ENCODE measurements around the gene NEIL1.

The NEIL1 gene

DNA sequence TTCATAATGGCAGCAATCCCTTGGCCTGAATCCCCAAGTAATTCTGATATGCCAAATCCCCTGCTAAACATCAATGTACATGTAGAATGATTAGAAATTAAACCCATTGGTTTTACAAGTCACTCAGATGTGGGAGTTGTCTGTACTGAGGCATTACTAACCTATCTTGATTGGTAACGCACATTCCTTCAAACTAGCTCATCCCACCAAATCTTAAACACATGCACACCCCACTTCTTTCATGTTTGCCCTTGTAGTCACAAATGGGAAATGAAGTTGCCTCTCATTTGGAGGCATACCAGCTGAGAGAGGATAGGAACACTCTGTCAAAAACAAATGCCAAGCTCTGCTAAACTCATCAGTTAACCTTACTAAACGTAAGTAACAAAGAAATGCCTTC is 50.7 kb downstream of the NEIL1 start:
- DNase-seq = no peak

DNA sequence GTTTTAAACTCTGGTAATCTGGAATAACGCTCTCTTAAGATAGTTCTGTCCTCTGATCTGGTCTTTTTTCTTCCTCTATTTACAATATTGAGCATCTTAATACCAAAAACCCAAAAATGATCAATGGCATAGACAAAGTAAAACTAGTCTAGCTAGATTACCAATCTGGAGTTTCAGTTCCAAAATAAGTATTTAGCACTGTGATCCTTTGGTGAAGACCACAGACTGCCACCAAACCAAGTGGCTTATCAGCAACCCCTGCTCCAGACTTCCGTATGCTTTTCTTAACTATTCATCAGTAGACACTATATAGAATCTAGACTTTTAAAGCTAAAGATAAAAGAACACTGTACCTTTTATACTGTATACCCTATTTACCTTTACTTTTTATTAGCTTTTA is 57.1 kb downstream of the NEIL1 start:
- DNase-seq = no peak

Measured in NCI-H2227 treated with DMSO at 0.1 percent for 48 hours (cell line).